Urothelium cell line (cell line): ENCODE results near the gene ERMAP.
"Not testable (repeated sequence)": the region's sequence is repeated elsewhere in the genome, so short reads cannot be mapped to it uniquely, and the experiment has no call there.

Experiments used
- DNase-seq: peaks from one replicate; pipeline ENCODE4 v3.0.0; 2011; ENCODE audit warnings: low spot score, mixed read lengths
- FAIRE-seq: peaks from 2 replicates; lab custom pipeline; 2011; peaks lifted over from hg19 to GRCh38; lab: Jason Lieb, UNC

The ERMAP gene

DNA sequence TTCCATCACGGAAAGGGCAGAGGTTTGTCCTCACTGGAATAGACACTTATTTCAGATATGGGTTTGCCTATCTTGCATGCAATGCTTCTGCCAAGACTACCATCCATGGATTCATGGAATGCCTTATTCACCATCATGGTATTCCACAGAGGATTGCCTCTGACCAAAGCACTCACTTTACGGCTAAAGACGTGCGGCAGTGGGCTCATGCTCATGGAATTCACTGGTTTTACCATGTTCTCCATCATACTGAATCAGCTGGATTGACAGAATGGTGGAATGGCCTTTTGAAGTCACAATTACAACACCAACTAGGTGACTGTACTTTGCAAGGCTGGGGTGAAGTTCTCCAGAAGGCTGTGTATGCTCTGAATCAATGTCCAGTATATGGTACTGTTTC lies 51.5 kb downstream of the ERMAP start:
- DNase-seq, FAIRE-seq: not testable (repeated sequence)

DNA sequence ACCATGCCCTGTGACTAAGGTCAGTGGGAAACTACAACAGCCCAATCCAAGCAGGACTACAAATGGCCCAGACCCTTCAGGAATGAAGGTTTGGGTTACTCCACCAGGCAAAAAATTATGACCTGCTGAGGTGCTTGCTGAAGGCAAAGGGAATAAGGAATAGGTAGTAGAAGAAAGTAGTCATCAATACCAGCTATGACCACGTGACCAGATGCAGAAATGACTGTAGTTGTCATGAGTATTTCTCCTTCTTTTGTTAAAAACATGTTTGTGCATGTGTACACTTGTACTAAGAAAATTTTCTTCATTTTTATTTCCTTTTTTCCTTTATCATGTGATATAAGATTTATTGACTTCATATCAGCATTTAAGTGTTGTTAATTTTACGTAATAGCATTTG lies 52.3 kb downstream of the ERMAP start:
- not testable (repeated sequence) for DNase-seq, FAIRE-seq

DNA sequence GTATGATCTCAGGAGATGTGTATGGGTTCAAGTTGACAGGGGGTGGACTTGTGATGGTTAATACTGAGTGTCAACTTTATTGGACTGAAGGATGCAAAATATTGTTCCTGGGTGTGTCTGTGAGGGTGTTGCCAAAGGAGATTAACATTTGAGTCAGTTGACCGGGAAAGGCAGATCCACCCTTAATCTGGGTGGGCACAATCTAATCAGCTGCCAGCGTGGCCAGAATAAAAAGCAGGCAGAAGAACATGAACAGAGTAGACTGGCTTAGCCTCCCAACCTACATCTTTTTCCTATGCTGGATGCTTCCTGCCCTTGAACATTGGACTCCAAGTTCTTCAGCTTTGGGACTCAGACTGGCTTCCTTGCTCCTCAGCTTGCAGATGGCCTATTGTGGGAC lies 52.8 kb downstream of the ERMAP start:
- not testable (repeated sequence) for FAIRE-seq, DNase-seq

DNA sequence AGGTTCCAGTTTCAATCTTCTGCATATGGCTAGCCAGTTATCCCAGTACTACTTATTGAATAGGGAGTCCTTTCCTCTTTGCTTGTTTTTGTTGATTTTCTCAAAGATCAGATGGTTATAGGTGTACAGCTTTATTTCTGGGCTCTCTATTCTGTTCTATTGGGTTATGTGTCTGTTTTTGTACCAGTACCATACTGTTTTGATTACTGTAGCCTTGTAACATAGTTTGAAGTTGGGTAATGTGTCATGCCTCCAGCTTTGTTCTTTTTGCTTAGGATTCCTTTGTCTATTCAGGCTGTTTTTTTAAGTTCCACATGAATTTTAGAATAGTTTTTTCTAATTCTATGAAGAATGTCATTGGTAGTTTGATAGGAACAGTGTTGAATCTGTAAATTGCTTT lies 56.2 kb downstream of the ERMAP start:
- not testable (repeated sequence) for DNase-seq, FAIRE-seq

DNA sequence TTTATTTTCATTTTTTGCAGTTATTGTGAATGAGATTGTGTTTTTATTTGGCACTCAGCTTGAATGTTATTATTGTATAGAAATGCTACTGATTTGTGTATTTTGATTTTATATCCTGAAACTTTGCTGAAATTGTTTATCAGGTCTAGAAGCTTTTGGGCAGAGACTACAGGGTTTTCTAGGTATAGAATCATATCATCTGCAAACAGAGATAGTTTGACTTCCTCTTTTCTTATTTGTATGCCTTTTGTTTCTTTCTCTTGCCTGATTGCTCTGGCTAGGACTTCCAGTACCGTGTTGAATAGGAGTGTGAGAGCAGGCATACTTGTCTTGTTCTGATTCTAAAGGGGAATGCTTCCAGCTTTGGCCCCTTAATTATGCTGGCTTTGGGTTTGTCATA lies 56.7 kb downstream of the ERMAP start:
- no peak for FAIRE-seq

DNA sequence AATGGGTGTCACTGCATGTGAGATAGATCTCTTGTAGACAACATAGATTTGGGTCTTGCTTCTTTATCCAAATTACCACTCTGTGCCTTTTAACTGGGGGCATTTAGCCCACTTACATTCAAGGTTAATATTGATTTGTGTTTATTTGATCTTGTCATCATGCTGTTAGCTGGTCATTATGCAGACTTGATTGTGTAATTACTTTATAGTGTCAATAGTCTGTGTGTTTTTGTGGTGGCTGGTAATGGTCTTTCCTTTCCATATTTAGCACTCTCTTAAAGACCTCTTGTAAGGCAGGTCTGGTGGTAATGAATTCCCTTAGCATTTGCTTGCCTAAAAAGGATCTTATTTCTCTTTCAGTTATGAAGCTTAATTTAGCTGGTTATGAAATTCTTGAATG lies 59.1 kb downstream of the ERMAP start:
- FAIRE-seq (no peak), DNase-seq (no peak)

More for the DNA sequence above, 56.7 kb downstream of the ERMAP start:
- DNase-seq, result no peak

DNA sequence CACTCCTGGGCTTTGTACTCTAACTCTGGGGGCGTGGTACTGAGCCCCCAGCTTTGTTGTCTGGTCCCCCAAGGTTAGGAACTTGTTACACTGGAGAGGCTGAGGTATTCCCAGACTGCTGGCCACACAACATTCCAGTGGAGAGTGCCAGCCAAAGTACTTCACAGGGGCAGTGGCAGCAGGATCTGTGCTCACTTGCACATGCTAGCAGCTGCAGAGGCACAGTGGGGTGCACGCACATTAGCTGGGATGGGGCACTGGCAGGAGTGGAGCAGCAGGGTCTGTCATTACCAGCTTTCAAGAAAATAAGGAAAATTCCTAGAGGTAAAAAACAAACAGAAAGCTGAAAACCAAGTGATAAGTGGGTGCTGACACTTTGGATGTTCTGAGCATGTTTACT lies 60.5 kb downstream of the ERMAP start:
- no peak for FAIRE-seq
- no peak for DNase-seq

DNA sequence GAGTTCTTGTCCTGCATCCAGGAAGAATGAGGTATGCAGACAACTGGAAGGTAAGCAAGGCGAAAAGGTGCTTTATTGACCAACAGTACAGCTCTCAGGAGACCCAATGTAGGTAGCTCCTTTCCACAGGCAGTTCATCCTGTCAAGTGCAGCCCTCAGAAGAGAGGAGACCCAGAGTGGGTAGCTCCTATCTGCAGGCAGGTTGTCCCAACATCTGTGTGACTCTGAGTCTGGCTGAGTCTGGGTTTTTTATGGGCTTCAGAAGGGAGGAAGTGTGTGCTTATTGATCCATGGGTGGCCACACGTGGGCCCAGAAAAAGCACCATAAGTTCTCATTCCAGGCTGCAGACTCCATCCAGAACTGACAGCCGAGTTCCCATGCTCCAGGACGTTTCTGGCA lies 63.5 kb downstream of the ERMAP start:
- DNase-seq (no peak), FAIRE-seq (no peak)

DNA sequence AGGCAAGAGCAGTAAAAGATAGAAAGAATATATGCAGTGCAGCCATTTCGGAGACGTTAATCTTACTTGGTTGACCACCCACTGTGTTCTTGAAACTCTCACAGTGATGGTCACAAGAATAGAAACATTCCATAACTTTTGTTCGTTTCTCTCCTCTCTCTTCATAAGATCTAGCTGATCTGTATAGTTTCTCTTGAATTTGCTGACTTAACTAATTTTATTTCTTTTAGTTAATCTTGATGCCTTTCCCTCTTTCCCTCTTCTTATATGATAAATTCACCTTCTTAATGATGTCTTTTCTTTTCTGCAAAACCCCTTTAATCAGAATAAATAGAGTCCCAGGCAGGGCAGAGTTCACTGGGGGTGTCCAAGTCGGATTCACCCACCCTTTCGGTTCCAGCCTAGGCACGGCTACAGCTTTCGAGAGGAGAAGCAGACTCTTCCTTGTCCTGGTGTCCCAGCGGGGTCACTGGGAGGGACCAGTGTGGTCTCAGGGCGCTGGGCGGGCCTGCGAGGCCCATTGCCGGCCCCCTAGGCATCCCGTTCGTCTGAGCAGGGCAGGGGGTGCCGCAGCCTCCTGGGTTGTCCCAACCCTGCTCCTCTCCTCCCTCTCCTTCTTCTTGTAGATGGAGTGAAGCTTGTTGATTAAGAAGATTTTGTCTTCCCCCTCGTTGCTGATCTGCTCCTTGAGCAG lies 69.3 kb downstream of the ERMAP start:
- DNase-seq (no peak), FAIRE-seq (no peak)

DNA sequence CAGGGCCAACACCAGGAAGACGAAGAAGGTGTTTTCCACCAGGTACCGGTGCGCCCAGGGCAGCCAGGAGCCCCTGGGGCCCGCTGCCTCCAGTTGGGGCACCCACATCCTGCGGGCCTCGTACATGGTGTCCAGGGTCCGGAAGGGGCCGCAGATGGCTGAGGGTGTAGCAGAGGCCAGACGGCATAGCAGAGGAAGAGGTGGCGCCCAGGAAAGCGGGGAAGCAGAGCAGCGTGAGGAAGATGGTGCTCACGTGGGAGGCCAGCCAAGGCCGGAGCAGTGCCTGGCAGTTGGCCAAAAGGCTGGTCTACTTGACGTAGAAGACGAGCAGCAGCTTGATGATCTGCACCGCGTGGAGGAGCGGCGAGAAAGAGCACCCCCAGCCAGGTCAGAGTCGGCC lies 69.9 kb downstream of the ERMAP start:
- FAIRE-seq (no peak), DNase-seq (no peak)

DNA sequence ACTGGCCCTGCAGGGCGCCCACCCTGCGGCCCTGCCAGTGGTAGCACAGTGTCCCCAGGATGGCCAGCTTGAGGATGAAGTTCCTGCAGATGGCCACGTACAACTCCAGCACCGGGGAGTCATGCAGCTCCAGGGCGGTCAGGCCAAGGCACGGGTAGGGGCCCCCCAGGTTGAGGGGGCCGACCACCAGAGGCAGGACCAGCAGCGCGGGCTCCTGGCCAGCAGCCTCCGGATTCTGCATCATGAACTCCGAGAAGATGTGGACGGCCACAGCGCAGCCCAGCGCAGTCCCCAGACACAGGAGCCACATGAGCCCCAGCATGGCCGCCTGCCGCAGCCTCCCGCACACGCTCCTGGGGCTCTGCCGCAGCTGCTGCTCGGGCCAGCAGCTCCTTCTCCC lies 70.4 kb downstream of the ERMAP start:
- DNase-seq (no peak), FAIRE-seq (no peak)

DNA sequence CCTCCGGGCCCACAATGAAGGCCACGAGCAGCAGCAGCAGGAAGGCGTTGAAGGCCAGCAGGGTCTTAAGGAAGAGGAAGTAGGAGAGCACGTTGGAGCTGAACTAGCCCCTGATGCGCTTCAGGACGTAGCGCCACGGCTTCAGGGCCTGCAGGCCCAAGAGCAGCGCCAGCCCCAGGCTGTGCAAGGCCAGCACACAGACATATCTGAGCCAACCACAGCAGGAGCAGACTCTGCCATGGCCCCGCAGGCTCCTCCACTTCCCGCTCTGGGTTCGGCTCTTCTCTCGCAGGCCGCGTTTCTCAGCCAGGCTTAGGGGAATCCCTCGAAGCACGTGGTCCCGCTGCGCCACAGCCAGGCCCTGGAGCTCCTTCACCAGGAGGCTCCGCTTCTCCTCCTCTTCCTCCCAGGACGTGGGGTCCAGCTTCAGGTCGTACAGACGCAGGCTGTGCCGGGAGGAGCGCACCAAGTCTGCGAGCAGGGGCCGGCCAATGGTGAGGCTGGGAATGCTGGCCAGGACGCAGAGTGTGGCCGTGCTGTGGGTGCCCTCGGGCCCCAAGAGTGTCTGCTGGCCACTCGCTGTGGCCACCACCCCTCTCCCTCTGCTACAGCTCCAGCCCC lies 71.2 kb downstream of the ERMAP start:
- DNase-seq (no peak), FAIRE-seq (no peak)

DNA sequence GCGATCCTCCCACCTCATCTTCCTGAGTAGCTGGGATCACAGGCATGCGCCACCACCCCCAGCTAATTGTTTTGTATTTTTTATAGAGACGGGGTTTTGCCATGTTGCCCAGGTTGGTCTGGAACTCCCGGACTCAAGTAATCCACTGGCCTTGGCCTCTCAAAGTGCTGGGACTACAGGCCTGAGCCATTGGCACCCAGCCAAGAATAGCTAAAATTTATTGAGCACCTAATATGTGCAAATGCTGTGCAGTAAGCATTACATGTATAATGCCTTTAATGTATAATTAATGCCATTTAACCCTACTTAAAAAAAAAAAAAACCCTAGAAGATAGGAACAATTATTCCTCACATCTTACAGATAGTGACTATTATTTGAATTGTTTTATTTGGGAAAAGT lies 72.3 kb downstream of the ERMAP start:
- FAIRE-seq, result no peak

DNA sequence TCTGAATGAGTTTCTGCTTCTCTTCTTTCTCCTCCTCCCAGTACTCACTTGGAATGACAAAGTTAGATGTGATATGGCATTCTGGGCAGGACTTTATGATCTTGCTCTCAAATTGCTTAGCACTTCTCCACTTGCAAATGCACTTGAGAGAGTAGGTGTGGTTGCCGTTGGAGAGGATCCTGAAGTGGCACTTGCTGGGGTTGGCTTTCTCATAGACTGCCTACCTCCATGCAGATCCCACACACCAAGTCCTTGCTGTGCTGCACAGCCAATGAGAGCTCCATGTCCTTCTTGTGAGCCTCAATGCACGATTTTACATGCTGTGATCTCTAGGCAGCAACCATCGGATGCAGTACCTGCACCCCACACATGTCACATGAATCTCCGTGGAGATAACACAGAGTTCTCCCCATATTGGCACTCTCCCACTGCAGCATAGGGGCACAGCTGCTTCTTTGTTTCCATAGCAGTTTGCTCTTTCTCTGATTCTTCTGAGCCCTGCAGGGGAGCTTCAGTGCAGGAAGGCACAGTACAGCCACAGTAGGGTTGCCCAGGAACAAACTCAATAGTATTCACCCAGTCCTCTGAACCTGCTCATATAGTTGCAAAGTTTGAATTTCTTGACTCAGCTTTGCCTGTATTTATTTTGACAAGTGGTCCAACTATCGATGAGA lies 74.7 kb downstream of the ERMAP start:
- FAIRE-seq, result no peak

More for the DNA sequence above, 72.3 kb downstream of the ERMAP start:
- DNase-seq, result no peak

More for the DNA sequence above, 74.7 kb downstream of the ERMAP start:
- DNase-seq, result no peak
